Spinal cord (tissue), 10 donors: ENCODE measurements around the gene C19orf25. TPM values are rescaled to one million over a fixed set of nuclear protein-coding genes. Genes with fewer than 3 reads are reported as not detected.

Source experiments
- DNase-seq, 6 donors: peaks; one replicate each; pipeline versions ENCODE4 v3.0.0 to v3.0.0-alpha.2; 2013 to 2015; ENCODE audit warnings: low spot score in 6 of 6, low read depth in 4 of 6
- H3K27ac ChIP-seq: one replicate; pipeline ENCODE4 v1.5.1; 2013; ENCODE audit warnings: low read depth, low read length, control low read depth
- H3K27me3 ChIP-seq: one replicate; pipeline ENCODE4 v1.6.1; 2013; ENCODE audit warnings: low read length; ENCODE audit not compliant: control insufficient read depth, insufficient read depth
- H3K36me3 ChIP-seq: one replicate; pipeline ENCODE4 v1.6.1; 2013; ENCODE audit warnings: low read length; ENCODE audit not compliant: control insufficient read depth, insufficient read depth
- H3K4me1 ChIP-seq: one replicate; pipeline ENCODE4 v1.6.1; 2013; ENCODE audit warnings: low read length; ENCODE audit not compliant: control insufficient read depth, insufficient read depth
- H3K4me3 ChIP-seq: one replicate; pipeline ENCODE4 v1.5.1; 2013; ENCODE audit warnings: low read depth, low read length, control low read depth
- H3K9me3 ChIP-seq: one replicate; pipeline ENCODE4 v1.6.1; 2013; ENCODE audit warnings: low read length; ENCODE audit not compliant: control insufficient read depth, insufficient read depth
- WGBS: methylation state at CpG from one replicate; pipeline ENCODE4 v1.1.5; 2013; ENCODE audit warnings: missing lambda C conversion rate; ENCODE audit not compliant: insufficient coverage; 5-methylcytosine and 5-hydroxymethylcytosine counted together
- polyA plus RNA-seq, 2 donors: library from polyadenylated mRNA; unstranded; fragments of 120-200 nt; gene quantifications; one replicate each; pipeline ENCODE4 v1.2.1, GENCODE V29; 2013; ENCODE audit not compliant: insufficient read length in 2 of 2
- total RNA-seq, 2 donors: library from RNA; depleted of rRNA in 1 of 2; stranded (reverse); fragments of 120-200 nt in 1 of 2; fragments of >200 nt in 1 of 2; gene quantifications; one replicate each; pipeline versions ENCODE4 v1.2.3 to v1.2.4, GENCODE V29; 2013 to 2014
- donor health status: healthy.

The C19orf25 gene
- total and polyA plus RNA-seq, 4 donors = 15.6 to 45.6 (median 40.6) TPM

DNA sequence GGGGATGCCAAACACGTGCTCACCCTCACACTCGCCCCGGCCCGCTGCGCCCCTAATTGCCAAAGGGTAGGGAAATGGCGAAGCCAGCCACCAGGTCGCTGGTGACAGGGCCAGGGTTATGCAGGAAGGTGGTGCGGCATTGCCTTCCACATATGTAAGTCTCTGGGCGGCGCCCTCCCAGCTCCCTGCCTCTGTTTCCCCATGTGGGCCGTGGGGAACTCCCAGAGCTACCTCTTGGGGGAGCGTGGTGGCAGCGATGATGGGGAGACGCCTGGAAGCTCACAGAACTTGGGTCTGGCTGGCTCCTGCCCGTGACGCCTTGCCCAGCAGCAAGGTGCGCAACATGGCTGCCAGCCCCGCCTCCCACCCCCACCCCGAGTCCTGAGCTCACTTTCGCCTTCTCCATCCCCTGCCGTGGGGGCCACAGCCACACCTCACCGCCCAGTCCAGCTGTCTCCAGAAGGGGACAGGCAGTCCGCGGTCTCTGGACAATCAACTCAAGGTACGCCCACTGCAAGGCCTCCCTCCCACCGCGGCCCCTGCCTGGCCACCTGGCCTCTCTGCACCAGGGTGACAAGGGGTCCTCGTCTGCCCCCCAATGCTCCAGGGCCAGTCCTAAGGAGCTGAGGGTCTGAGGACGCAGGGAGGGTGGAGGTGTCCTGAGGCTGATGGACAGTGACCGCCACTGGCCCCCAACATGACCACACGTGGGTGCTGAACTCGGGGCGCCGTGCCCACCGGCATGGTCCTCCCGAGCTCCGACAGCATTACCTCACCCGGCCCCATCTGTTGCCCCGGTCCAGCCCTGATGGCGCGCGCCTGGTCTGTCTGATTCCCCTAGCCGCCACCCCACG is 6.6 kb downstream of the C19orf25 start:
- peaks cover 19% of the 10 kb centered on the region for H3K27me3 ChIP-seq
- H3K4me1 ChIP-seq = peaks cover 80% of the 10 kb centered on the region
- DNase-seq = peak in 2 of 6 donors; percentile 21 to 41
- WGBS = 47% methylated on average over 30 of the region's 44 CpGs
- peak overlapping the region; percentile 75 for H3K27ac ChIP-seq
- H3K36me3 ChIP-seq = peaks cover 87% of the 10 kb centered on the region
- no peaks in the 10 kb centered on the region for H3K9me3 ChIP-seq
- no peak overlapping the region for H3K4me3 ChIP-seq

DNA sequence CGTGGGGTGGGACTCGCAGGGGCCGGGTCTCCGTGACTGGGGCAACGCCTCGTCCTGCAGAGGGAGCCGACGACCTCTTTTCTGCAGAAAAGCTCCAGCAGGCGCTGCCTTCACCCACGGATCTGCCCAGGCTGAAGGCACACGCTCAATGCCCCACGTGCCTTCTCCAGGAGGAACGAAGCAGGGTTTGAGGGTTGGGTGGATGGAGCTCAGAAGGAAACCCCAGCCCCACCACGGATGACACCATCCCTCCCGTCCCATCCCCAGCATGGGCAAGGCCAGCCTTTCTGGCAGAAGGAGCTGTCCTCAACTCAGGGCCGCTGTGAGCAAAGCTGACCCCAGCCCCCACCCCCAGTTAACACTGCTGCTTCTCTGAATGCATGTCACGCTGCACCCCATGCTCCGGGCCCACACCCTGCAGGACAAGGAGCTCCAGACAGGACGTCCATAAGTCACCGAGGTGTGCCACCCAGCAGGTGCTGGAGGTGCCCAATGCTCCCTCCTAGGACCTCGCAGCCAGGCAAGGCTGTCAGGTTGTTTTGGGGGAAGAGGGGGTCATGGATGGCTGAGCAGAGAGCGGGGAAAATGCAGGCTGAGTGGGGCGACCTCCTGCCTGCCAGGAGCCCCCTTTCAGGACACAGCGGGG is 7.4 kb downstream of the C19orf25 start:
- peaks cover 79% of the 10 kb centered on the region for H3K4me1 ChIP-seq
- no peak overlapping the region for H3K4me3 ChIP-seq
- no peaks in the 10 kb centered on the region for H3K9me3 ChIP-seq
- DNase-seq = peak in 2 of 6 donors; percentile 43 to 62
- peaks cover 91% of the 10 kb centered on the region for H3K36me3 ChIP-seq
- peak overlapping the region; percentile 75 for H3K27ac ChIP-seq
- H3K27me3 ChIP-seq = peaks cover 21% of the 10 kb centered on the region
- WGBS = 44% methylated on average over 20 of the region's 24 CpGs

- Histone ChIP-seq H3K4me1 (peaks cover 77% of the 10 kb centered on the region), H3K36me3 (peaks cover 91% of the 10 kb centered on the region), H3K27ac (peak overlapping the region; percentile 33), H3K27me3 (peaks cover 24% of the 10 kb centered on the region), H3K9me3 (no peaks in the 10 kb centered on the region), H3K4me3 (no peak overlapping the region)
- DNase-seq = peak in 2 of 6 donors; percentile 18 to 57
- WGBS = 29% methylated on average over 28 of the region's 28 CpGs
Observed at GRCh38 chr19:1471010-1471514, 8.0 kb downstream of the C19orf25 start.

DNA sequence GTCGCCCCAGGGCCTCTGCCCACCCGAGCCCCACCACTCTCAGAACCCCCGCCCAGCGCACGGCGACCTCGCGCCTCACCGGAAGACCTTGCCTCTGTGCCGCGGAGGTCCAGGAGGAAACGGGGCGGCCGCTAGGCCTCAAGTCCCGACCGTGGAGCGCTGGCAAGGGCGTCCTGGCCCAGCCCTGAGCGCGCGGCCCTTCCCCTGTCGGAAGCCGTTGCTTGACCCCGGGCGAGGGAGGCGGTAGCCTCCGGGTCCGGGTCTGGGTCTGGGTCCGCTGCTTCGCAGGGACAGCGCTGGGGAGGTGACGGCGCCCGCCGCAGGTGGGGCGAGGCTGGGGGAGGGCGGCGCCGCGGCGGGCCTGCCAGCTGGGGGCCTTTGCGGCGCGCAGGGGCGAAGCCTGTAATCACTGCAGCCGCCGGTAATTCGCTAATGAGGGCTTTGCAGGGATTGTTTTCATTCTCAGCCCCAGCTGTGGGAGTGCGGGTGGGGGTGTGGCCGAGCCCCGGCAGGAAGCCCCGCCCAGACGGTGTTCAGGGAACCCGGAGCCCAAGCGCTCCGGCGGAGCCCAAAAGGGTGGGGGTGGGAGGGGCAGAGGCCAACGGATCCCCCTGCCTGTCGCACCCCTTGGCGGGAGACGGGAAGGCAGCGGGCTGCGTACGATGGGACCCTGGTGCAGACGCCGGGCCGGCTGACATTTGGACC is 8.6 kb downstream of the C19orf25 start:
- peak in 2 of 6 donors; percentile 43 to 73 for DNase-seq
- H3K4me1 ChIP-seq = peaks cover 74% of the 10 kb centered on the region
- WGBS = 20% methylated on average over 67 of the region's 67 CpGs
- peak overlapping the region; percentile 33 for H3K27ac ChIP-seq
- peaks cover 91% of the 10 kb centered on the region for H3K36me3 ChIP-seq
- H3K27me3 ChIP-seq = peaks cover 24% of the 10 kb centered on the region
- no peaks in the 10 kb centered on the region for H3K9me3 ChIP-seq
- peak overlapping the region; percentile 12 for H3K4me3 ChIP-seq

GRCh38 chr19:1470055-1470304 is 9.0 kb downstream of the C19orf25 start:
- peak overlapping the region; percentile 12 for H3K4me3 ChIP-seq

GRCh38 chr19:1469255-1470054 is 9.6 kb downstream of the C19orf25 start:
- Histone ChIP-seq H3K4me3 (no peak overlapping the region), H3K9me3 (no peaks in the 10 kb centered on the region), H3K27me3 (peaks cover 24% of the 10 kb centered on the region), H3K36me3 (peaks cover 91% of the 10 kb centered on the region), H3K4me1 (peaks cover 65% of the 10 kb centered on the region), H3K27ac (no peak overlapping the region)
- 43% methylated on average over 117 of the region's 117 CpGs for WGBS
- no peak for DNase-seq

More at GRCh38 chr19:1470055-1470304, 9.0 kb downstream of the C19orf25 start:
- no peaks in the 10 kb centered on the region for H3K9me3 ChIP-seq
- no peak for DNase-seq
- H3K4me1 ChIP-seq = peaks cover 70% of the 10 kb centered on the region
- 40% methylated on average over 21 of the region's 22 CpGs for WGBS
- H3K27ac ChIP-seq = no peak overlapping the region
- peaks cover 24% of the 10 kb centered on the region for H3K27me3 ChIP-seq
- H3K36me3 ChIP-seq = peaks cover 91% of the 10 kb centered on the region

DNA sequence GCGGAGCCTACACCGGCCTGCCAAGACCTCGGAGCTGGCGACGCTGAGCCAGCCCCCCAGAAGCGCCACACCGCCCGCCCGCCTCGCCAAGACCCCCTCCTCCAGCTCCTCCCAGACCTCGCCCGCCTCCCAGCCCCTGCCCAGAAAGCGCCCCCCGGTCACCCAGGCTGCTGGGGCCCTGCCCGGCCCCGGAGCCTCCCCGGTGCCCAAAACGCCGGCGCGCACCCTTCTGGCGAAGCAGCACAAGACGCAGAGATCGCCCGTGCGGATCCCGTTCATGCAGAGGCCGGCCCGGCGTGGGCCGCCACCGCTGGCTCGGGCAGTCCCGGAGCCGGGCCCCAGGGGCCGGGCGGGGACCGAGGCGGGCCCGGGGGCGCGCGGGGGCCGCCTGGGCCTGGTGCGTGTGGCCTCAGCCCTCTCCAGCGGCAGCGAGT is 10.2 kb downstream of the C19orf25 start:
- WGBS = 36% methylated on average over 47 of the region's 47 CpGs
- no peak overlapping the region for H3K4me3 ChIP-seq
- peaks cover 59% of the 10 kb centered on the region for H3K4me1 ChIP-seq
- no peaks in the 10 kb centered on the region for H3K9me3 ChIP-seq
- no peak overlapping the region for H3K27ac ChIP-seq
- DNase-seq = no peak
- H3K36me3 ChIP-seq = peaks cover 87% of the 10 kb centered on the region
- H3K27me3 ChIP-seq = peaks cover 24% of the 10 kb centered on the region

DNA sequence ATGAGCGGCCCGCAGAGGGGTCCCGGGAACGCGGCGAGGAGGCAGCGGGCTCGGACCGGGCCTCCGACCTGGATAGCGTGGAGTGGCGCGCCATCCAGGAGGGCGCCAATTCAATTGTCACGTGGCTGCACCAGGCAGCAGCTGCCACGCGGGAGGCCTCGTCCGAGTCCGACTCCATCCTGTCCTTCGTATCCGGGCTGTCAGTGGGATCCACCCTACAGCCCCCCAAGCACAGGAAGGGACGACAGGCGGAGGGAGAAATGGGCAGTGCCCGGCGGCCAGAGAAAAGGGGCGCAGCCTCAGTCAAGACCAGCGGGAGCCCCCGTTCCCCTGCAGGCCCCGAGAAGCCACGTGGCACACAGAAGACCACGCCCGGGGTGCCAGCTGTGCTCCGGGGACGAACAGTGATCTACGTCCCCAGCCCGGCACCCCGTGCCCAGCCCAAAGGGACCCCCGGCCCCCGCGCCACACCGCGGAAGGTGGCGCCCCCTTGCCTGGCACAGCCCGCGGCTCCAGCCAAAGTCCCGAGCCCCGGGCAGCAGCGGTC is 10.7 kb downstream of the C19orf25 start:
- Histone ChIP-seq H3K27me3 (peaks cover 24% of the 10 kb centered on the region), H3K9me3 (no peaks in the 10 kb centered on the region), H3K27ac (no peak overlapping the region), H3K4me3 (no peak overlapping the region), H3K36me3 (peaks cover 85% of the 10 kb centered on the region), H3K4me1 (peaks cover 54% of the 10 kb centered on the region)
- no peak for DNase-seq
- WGBS = 50% methylated on average over 42 of the region's 49 CpGs
